ENCODE measurements around the gene RIMS3.
"Not testable (repeated sequence)": the region's sequence is repeated elsewhere in the genome, so short reads cannot be mapped to it uniquely, and the experiment has no call there.

The RIMS3 gene

DNA sequence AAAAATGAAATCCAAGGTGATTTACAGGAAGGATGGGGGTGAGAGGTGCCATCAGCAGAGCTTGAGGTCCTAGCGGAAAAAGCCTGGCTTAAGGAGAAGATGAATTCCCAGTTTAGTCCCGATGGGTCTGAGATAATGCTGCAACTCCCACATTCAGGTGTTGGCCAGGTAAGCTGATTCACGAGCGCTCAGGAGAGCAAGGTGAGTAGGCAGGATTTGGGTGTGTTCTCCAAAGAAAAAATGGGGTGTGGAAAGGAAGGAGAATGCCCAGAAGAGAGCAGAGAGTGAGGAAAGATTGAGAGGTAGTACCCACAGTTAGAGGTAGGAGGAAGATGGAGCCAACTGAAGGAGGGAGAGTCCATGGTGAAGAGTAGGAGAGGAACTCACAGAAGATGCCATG lies 12.5 kb downstream of the RIMS3 start:
- DNase-seq: no peak

DNA sequence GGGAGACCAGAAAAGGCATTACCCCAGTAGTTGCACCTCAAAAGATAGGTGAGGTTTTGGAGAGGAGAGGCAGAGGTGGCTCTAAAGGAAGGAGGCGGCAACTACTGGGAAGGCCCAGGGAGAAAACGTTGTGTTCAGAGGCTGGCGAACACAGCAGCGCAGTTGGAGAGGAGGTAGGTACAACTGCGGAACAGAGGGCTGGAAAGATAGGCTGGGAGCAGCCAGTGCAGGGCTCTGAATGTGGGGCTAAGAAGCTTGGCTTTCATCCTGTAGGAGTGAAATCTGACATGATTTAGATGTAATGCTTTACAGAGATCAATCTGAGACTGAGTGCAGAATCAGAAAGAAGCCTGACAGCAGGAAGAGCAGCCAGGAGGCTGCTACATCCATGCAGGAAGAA lies 13.0 kb downstream of the RIMS3 start:
- DNase-seq: no peak

DNA sequence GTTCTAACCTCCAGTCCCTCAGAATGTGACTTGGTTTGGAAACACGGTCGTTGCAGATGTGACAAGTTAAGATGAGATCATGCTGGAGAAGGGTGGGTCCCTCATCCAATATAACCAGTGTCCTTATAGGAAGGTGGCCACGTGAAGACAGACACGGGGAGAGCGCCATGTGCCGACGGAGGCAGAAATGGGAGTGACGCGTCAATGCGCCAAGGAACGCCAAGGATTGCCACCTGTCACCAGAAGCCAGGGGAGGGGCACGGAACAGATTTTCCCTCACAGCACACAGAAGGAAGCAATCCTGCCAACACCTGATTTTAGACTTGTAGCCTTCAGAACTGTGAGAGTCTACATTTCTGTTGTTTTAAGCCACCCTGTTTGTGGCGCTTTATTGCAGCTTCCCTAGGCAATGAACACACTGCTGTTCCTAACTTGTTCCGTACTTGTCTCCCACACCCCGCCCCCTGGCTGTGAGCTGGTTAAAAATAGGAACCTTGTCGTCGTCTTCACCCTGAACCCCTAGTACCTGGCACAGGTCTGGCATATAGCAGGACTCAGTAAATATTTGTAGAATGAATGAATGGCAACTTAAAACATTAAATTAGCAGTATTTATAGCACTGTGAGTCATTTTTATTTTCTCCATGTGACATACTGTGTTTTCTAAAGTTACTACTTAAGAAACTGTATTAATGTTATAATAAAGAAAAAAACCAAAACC lies 14.2 kb downstream of the RIMS3 start:
- DNase-seq: peak; percentile 34 to 70

DNA sequence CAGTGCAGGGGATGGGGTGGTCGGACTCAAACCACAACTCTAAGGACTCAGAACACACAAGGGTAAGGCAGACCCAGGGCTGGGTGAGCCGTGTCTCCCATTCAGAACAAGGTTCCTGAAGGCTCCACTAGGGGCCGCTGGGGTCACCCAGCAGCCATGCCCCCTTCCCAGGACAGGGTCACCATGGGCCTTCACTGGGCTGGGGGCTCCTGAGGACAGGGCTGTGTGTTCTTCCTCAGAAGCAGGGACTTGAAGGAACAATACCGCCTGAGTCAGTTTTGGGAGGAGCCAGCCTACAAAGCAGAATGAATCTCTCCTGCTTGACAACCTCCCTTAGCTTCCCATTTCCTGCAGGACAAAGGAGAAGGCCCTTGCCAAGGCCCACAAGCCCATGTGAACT lies 15.4 kb downstream of the RIMS3 start:
- no peak for DNase-seq

DNA sequence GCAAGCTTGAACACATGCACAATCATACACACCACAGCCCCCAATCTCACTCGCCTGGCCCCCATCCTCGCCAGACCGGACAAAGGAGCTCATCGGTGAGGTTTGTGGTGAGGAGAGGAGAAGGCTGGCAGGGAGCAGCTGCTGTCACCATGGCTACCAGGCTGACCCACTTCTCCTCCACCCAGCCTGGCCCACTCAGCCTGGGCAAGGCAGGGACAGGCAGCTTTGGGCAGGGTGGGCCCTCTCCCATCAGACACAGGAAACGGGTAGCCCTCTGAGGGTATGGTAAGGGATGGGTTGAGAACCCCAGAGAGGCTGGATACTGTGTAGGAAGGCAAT lies 15.9 kb downstream of the RIMS3 start:
- no peak for DNase-seq

DNA sequence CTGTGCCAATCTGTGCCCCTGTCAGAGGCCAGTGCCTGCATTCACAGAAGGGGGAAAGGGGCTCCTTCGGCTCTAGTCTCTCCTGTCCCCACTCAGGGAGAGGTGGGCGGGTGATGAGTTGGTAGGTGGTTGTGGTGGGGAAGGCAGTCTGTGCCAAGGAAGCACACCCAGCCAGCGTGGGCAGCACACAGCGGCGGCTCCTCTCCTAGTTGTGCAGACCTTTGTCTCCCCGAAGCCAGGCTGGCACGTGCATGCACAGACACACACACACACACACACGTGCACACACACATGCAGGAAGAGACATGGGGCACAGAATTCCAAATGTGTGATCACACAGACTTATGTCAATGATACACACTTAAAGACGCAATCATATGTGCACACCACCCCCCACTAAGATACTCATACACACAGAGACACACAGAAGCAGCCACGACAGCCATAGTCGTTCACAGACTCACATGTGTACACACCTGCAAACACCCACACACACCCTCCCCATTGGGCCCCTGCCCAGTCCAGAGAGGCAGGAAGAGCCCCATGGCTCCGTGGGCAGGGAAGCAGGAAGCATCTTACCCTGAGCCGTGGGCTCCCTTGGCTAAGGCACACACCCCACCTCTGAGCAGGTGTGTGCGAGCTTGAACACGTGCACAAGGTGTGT lies 16.4 kb downstream of the RIMS3 start:
- DNase-seq: no peak

DNA sequence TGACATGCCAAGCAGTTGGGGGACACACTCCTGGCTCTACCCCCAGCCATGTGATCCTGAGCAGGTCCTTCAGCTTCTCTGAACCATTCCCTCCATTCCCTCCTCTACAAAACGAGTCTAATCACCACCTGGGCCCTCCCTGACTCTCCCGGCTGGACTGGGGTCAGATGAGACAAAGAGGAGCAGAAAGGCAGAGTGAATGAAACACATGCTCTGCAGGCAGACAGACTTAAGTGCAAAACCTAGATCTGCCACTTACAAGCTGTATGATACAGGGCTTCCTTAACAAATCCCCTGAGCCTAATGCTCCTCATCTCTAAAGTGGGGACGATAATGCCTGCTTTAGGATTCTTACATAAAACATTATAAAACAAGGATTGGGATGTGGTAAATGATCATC lies 17.3 kb downstream of the RIMS3 start:
- no peak for DNase-seq

DNA sequence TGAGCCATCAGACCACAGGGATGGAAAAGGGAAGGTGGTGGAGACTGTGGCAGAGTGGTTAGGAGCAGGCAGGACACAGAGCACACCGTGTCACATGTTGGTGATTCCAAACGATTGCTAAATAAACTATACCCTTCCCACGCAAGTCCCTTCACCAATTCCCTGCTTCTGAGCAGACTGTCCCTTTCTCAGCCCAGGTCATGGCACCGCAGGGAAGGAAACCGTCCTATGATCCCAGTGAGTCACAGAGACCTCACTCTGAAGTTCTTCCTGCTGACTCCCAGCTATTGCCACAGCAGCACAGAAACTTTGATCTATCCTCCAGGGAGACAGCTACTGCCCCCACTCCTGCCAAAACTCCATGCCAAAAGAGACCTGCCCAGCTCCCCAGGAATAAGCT lies 19.2 kb downstream of the RIMS3 start:
- DNase-seq: no peak

DNA sequence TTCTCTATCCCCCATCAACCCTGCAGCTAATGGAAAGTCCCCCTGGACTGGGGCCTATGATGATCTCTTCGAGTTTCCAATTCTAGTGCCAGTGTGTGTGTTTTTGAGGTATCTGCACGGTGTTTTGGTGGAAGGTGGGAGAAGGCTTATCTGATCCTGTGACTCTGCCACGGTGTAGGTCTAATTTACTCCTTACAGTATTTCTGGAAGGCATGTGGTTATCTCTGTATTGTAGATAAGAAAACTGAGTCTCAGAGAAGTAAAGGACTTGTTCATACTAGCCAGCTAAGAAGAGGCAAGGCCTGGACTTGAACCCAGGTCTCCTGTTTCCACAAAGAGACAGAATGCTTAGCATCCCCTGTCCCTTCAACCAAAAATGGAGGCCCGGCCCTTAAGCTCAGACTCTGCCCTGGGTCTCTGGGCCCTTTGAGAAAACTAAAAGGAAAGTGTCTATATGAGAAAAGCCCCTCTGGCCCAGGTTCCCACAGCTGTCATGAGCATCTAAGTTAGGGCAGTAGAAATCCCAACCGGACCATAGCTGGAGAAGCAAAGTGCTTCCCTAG lies 20.3 kb downstream of the RIMS3 start:
- no peak for DNase-seq

DNA sequence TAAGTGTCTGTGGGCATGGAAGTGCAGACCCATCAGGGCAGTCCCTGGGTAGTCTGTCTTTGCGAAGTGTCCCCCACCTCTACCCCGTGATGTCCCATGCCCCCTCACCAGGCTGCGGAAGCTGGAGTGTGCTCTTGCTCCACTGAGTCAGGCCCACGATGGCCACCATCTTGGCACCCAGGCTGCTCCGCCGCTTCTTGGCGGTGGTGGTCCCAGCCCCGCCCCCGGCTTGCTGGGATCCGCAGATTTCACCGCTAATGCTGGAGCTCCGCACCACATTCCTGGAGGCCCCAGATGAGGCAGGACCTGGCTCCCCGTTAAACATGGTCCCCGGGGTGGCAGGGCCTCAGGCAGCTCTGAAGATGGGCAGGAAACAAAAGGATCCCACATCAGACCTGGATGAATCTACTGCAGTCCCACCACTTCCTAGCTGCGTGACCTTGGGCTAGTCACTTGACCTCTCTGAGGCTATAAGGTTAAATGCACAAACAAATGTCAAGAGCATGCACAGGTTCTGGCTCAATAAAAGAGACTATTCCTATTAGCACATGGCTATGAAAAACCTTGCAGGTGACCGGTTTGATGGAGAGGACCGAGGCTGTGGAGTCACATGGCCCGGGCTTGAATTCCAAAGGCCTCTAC lies 23.8 kb downstream of the RIMS3 start:
- DNase-seq: no peak

DNA sequence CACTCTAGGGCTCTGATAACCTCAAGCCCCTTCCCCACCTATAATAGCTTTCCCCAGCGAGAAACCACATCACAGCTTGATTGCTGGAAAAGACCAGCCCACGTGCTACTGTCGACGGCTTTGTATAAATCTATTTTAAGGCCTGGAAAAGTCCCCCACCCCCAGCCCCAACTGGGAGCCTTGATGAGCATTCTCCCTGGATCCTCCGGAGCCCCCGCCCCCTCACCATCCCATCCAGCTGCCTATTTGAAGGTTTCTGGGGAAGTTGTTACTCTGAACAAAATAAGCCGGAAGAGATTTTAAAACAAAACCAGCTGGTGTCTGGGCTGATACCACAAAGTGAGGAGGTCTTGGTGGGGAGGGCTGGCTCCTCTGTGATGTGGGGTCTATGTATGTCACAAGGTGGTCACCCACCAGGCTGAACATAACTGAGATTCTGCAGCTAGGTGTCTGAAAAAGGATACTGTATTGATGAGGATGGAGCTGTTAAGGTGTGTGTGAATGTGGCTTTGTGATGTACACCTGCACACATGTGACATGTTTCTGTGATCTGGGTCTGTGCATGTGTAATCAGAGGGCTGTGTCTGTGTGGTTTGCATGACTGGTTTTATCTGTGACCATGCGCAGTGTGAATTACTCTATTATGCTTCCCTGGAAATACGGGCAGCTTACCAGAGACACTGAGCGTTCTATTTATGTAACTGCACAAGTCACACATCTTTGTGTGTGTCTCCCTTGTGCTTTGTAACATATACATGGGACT lies 25.0 kb downstream of the RIMS3 start:
- no peak for DNase-seq

DNA sequence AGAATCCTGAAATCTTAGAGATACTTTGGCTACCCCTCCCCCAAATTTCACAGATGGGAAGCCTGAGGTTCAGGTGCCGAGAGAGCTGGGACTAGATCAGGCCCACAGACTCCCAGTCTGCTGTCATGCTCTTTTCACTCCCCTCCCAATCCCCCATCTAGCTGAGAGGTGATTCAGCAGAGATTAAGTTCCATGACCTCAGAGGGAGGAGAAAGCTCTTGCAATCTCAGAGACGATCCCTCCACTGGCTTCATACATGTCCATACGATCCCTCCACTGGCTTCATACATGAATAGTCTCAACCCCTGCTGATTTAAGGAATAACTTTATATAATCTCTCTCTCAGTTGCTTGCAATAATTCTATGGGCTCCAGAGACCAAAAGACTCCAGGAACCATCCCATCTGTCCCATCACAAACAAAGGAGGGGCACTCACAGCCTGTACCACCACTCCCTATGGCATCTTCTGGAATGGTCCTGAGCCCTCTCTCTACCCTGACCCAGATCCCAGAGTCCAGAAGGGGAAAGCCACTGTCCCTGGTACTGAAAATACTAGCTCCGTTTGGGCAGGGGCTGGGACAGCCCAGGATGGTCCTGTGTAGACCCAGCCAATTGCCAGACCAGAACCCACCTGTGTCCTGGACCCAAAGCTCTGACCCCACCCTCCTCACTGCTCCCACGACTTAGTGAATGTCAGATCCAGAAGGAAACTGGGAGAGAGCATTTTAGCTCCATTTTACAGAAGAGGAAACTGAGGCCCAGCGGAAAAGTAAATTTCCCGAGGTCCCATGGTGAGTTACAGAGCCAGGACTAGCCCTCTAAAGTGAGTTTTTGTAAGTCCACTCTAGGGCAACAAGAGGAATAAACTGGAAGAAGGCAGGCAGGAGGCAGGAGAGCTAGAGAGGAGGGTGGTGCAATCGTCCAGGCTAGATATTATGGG lies 27.1 kb downstream of the RIMS3 start:
- DNase-seq: no peak

DNA sequence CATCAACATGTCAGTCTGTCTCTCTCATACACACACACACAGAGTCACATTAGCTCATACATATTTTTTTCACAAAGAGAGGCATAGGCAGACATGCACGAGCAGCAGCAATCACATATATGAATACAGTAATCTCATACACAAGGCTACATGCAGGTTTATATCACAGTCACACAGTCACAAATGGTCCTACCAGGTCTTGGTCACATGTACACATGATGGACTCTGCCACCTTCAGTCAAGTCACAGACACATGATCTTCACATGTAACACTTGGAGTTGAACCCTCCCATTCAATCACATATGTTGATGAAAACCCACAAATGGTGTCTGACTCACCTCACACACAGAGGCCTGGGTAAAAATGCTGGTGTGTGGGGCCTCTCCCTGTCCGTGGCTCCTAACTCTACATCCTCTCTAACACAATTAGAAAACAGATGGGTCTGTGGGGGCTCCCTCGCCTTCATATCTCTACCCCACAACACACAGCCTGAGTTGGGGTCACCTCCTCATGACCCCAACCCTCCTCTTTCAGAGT lies 27.9 kb downstream of the RIMS3 start:
- DNase-seq: no peak

DNA sequence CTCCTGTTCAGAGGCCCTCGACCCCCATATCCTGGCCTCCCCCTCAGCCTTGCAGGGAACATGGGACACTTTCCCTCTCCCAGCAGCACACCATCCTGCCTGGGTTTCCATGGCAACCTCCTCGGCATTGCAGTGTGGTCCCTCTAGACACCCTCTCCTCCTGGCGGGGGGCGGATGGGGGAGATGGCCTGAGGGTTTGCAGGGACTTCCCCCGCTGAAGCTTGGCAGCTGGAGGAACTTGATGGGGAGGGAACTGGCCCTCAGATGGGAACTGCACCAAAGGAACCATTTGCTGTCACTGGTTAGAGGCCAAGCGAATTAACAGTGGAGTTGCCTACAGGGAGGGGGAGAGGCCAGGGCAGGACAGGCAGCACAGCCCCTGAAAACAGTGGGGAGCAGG lies 28.7 kb downstream of the RIMS3 start:
- no peak for DNase-seq

DNA sequence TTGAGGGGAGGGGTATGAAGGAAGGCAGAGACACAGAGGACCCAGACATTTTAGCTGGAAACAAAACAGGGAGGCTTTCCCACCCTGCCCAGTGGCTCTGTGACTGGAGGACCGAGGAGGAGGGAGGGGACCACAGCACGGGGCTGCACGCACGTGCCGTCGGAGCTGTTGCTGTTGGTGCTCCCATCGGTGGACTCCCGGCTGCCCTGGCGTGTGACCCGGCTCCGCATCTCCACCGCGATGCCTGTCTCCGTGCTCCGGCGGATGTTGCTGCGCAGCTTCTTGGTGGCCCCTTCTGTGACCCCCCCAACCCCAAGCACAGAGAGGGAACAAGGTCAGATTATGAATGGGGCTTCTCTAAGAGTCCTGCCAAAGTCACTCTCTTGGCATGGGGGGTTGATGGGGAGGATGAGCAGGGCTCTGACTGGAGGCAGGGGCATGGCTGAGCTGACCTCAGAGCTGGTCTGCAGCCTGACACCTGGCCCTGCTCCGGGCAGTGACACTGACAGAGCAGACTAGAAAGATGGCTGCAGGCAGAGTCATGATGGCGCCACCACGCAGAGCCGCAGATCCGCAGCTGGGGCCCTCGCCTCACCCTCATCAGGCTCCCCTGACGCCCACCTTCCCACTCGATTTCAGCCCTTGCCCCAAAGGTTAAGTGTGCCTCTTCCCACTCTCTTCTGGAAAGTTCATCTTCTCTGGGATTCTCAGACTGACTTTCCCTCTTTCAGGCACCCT lies 29.6 kb downstream of the RIMS3 start:
- DNase-seq: no peak

DNA sequence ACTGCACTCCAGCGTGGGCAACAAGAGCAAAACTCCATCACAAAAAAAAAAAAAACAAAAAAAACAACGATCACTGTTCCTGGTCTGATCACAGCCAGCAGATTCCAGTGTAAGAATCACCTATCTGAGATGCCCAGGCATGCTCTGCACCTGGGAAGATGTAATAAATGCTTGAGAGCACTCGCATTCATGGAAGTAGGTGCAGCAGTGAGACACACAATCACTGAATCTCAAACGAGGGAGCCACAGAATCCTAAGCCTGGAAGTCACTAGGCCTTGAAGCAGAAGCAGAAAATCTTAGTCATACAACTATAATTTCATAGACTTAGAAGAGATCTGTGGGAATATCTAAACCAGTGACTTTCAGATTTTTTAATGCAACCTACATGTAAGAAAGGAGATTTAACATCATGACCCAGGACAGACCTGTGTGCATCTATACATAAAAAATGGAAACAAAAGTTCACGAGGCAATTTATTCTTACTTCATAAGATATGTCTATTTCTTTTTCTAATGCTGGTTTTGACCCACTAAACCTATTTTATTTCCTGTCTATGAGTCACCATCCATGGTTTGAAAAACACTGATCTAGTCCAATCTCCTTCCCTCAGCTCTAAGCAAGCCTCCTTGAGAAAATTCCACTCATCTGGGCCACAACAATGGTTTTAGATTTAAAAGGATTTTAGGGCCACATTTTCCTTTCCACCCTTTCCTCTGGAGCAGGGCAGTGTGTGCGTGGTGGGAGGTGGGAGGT lies 30.4 kb downstream of the RIMS3 start:
- no peak for DNase-seq

DNA sequence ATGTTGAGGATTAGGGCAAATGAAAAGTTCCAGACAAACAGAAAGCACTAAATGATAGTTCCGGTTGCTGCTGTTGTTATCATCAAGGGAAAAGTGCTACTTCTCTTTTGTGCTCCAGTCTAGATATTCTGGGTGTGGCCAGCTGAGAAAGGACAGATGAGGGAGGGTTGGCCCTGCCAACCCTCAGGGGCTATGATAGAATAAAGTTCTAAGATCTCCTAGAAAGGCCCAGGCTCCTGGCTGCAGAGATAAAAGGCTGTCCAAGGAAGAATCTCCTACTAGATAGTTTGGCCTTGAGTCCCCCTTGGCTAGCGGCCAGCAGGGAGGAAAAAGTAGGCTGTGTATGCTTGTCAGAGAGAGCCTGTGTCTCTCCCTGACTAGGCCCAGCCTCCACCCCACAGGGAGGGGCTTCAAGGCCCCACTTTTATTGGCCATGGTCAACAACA lies 31.5 kb downstream of the RIMS3 start:
- DNase-seq: no peak

DNA sequence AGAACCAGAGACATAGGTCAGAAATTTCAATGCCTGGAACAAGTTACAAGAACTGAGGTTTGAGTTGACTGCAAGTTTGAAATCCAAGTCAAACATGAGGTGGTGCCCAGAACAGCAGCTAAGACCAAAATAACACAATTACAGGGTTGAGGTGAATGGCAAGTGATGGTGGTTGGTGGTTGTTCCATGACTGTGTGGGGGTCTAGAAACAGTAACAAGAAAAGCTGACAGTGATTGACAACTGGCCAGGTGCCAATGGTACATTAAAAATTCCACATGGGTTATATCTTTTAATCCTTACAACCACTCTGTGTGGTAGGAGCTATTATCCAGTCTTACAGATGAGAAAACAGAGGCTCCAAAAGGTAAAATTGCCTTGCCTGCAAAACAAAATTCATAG lies 32.0 kb downstream of the RIMS3 start:
- no peak for DNase-seq

DNA sequence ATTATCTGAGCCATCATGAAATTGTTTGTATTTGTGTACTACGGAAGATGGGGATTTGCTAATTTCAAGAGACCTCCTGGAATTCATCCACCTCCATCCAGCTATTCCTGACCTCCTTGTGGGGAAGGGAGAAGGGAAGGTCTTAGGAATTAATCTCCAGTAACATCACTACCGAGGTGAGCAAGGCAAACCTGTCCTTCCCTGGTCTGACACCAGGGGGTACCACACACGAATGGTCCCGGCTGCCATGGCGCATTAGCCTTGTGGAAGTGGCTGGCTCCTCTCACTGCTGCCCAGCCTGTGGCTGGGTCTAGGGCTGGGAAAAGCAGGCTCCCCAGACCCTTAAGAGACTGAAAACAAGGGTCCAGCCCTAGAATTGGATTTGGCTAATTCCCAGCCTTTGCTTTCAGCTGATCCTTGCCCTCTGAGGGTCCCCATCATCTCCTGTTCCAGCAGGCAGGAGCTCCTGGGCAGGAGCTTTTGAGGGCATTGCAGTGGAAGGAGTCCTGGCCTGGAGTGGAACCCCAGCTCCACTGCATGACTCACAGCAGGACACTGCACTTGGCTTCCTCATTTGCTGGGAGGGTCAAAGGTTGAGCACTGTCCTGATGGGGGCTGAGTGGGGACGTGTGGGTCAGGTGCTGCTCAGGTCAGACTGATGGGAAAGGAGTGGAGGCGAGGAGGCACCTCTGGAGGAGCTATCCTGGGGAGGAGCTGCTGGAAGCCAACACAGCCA lies 34.8 kb downstream of the RIMS3 start:
- peak; percentile 9 to 60 for DNase-seq

DNA sequence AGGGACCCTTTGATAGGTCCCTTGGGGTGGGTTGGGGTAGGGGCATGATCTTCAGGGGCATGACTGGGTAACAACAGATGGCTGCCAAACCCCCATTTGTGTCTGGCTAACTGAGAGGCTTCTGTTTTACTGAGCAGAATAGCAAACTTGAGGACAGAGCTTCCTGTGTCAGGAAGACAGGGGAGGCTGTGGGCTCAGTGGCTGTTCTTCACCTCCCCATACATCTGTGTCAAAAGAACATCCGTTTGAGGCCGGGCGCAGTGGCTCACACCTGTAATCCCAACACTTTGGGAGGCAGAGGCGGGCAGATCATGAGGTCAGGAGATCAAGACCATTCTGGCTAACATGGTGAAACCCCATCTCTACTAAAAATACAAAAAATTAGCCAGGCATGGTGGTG lies 35.9 kb downstream of the RIMS3 start:
- not testable (repeated sequence) for DNase-seq

Measured in NCI-H524 (cell line).